Tibial artery (tissue), 4 donors: ENCODE data around the gene DOCK1.

Experiments used
- DNase-seq, 2 donors: peaks; one replicate each; pipeline ENCODE4 v3.0.0-alpha.2; 2019
- H3K27ac ChIP-seq, 2 donors: fragments of 200-600 bp; sonication (generic) in 1 of 2; 1 replicate in 1 of 2; 2 replicates in 1 of 2; pipeline ENCODE4 v1.5.1; 2018 to 2019; ENCODE audit warnings: mild to moderate bottlenecking in 1 of 2
- H3K27me3 ChIP-seq, 2 donors: fragments of 200-600 bp; sonication (generic) in 1 of 2; one replicate each; pipeline versions ENCODE4 v1.5.1 to v1.6.0; 2016 to 2019
- H3K36me3 ChIP-seq, 3 donors: fragments of 200-600 bp; sonication (generic) in 2 of 3; one replicate each; pipeline ENCODE4 v1.5.1; 2016 to 2019; ENCODE audit warnings: mild to moderate bottlenecking in 2 of 3
- H3K4me1 ChIP-seq, 4 donors: fragments of 200-600 bp; sonication (generic) in 2 of 4; 1 replicate in 3 of 4; 2 replicates in 1 of 4; pipeline ENCODE4 v1.5.1; 2016 to 2019
- H3K4me3 ChIP-seq, 2 donors: fragments of 200-600 bp; sonication (generic) in 1 of 2; 1 replicate in 1 of 2; 2 replicates in 1 of 2; pipeline ENCODE4 v1.5.1; 2018 to 2019; ENCODE audit warnings: mild to moderate bottlenecking in 2 of 2
- H3K9me3 ChIP-seq, 3 donors: fragments of 200-600 bp; sonication (generic) in 1 of 3; one replicate each; pipeline ENCODE4 v1.5.1; 2016 to 2019
- intact Hi-C: fragments of 100-400 bp; cut with DNase I; formaldehyde crosslinking; loops from one replicate; pipeline ENCODE4 v1.15.0; 2023; ENCODE audit warnings: low total_unique reads
- TF ChIP-seq, protein P1 (sequence below), 2 experiments: fragments of 200-600 bp in 1 of 2; fragments of 450-650 bp in 1 of 2; IDR thresholded peaks; one replicate each; pipeline ENCODE4 v1.5.1; 2017 to 2019; ENCODE audit warnings: antibody characterized with exemption in 2 of 2, mild to moderate bottlenecking in 1 of 2, moderate library complexity in 1 of 2

The DOCK1 gene

DNA sequence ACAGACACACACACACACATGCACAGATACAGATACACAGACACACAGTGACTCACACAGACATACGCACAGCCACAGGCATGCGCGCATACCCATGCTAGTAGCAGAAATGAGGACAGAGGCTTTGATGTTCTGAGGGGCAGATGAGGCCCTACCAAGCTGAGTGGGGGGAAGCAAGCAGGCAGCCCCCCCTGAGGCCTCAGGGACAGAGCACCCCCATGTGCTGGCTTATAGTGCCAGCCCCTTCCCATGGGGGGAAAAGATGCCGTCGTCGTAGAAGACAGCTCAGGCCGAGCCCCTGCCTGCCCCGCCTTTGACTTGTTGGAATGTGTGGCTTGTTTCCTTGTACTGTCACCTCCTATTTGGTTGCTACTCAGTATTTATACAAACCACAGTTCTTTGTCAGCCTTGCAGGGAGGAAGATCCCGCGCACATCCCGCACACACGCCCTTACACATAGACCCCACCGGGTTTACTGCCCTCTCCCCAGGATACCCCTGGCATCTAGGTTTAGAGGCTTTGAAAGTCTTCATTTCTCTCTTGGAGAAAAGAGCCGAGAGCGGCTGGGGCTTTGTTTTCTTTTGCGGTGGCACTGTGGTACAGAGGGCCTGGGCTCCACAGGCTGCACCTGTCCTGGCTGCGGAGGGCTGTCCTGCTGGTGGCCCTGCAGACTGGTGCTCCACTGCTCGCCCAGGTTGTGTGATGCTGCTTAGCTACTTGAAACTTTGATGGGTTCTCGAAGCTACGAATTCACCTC lies 112.5 kb downstream of the DOCK1 start:
- no peak overlapping the region for H3K4me3 ChIP-seq
- peaks cover 0 to 13% (median 4%) of the 10 kb centered on the region in 4 donors for H3K4me1 ChIP-seq
- no peak for DNase-seq
- H3K36me3 ChIP-seq, result peaks cover 7 to 46% (median 26%) of the 10 kb centered on the region in 3 donors
- TF ChIP-seq, protein P1, sequence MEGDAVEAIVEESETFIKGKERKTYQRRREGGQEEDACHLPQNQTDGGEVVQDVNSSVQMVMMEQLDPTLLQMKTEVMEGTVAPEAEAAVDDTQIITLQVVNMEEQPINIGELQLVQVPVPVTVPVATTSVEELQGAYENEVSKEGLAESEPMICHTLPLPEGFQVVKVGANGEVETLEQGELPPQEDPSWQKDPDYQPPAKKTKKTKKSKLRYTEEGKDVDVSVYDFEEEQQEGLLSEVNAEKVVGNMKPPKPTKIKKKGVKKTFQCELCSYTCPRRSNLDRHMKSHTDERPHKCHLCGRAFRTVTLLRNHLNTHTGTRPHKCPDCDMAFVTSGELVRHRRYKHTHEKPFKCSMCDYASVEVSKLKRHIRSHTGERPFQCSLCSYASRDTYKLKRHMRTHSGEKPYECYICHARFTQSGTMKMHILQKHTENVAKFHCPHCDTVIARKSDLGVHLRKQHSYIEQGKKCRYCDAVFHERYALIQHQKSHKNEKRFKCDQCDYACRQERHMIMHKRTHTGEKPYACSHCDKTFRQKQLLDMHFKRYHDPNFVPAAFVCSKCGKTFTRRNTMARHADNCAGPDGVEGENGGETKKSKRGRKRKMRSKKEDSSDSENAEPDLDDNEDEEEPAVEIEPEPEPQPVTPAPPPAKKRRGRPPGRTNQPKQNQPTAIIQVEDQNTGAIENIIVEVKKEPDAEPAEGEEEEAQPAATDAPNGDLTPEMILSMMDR (IDR thresholded peaks at IDR 0.05), result no peak
- H3K9me3 ChIP-seq, result no peaks in the 10 kb centered on the region
- intact Hi-C loops, result loop anchor here (5.0 kb wide), 1 partner anchor 390 kb away; no protein-coding TSS in a partner anchor
- H3K27ac ChIP-seq, result no peak overlapping the region
- no peaks in the 10 kb centered on the region for H3K27me3 ChIP-seq

DNA sequence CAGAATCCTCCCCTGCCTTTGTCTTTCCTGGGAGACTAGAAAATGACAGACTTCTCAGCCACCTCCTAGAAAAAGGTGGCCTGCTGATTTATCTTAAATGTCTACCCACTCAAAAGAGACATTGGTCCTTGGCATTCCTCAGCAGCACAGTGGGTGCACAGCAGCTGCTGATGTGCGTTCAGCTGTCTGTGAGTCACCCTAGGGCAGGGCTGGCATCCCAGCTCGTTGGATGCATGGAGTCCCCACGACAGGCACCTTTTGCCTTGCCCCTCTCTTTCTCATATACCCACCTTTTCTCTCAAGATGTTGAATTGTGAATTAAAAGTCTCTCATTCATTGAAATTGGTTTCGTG lies 113.0 kb downstream of the DOCK1 start:
- no peaks in the 10 kb centered on the region for H3K27me3 ChIP-seq
- TF ChIP-seq, protein P1 (IDR thresholded peaks at IDR 0.05), result no peak
- intact Hi-C loops, result loop anchor here (5.0 kb wide), 1 partner anchor 391 kb away; no protein-coding TSS in a partner anchor
- peaks cover 9 to 51% (median 25%) of the 10 kb centered on the region in 3 donors for H3K36me3 ChIP-seq
- no peaks in the 10 kb centered on the region for H3K9me3 ChIP-seq
- peaks cover 0 to 7% (median 1%) of the 10 kb centered on the region in 4 donors for H3K4me1 ChIP-seq
- no peak overlapping the region for H3K4me3 ChIP-seq
- H3K27ac ChIP-seq, result no peak overlapping the region
- no peak for DNase-seq

- TF ChIP-seq, protein P1 (IDR thresholded peaks at IDR 0.05), result no peak
- Histone ChIP-seq H3K4me3 (no peak overlapping the region), H3K27ac (no peak overlapping the region), H3K36me3 (peaks cover 14 to 56% (median 28%) of the 10 kb centered on the region in 3 donors), H3K9me3 (no peaks in the 10 kb centered on the region), H3K27me3 (no peaks in the 10 kb centered on the region), H3K4me1 (peaks cover 0 to 3% (median 0%) of the 10 kb centered on the region in 4 donors)
- DNase-seq, result no peak
- intact Hi-C loops, result loop anchor here (5.0 kb wide), 1 partner anchor 391 kb away; no protein-coding TSS in a partner anchor
Measured at GRCh38 chr10:127018766-127019165, 113.5 kb downstream of the DOCK1 start.

- H3K36me3 ChIP-seq, result peaks cover 26 to 62% (median 42%) of the 10 kb centered on the region in 3 donors
- no peaks in the 10 kb centered on the region for H3K4me1 ChIP-seq
- no peaks in the 10 kb centered on the region for H3K27me3 ChIP-seq
- intact Hi-C loops, result no loop called here
- H3K27ac ChIP-seq, result no peak overlapping the region
- no peak for DNase-seq
- H3K4me3 ChIP-seq, result no peak overlapping the region
- H3K9me3 ChIP-seq, result no peaks in the 10 kb centered on the region
- TF ChIP-seq, protein P1 (IDR thresholded peaks at IDR 0.05), result no peak
Measured at GRCh38 chr10:127020260-127020659, 115.0 kb downstream of the DOCK1 start.

- intact Hi-C loops, result no loop called here
- Histone ChIP-seq H3K27me3 (no peaks in the 10 kb centered on the region), H3K4me3 (no peak overlapping the region), H3K27ac (no peak overlapping the region), H3K9me3 (no peaks in the 10 kb centered on the region), H3K36me3 (peaks cover 34 to 69% (median 56%) of the 10 kb centered on the region in 3 donors), H3K4me1 (no peaks in the 10 kb centered on the region)
- DNase-seq, result no peak
- TF ChIP-seq, protein P1 (IDR thresholded peaks at IDR 0.05), result no peak
Measured at GRCh38 chr10:127021801-127022200, 116.6 kb downstream of the DOCK1 start.
